GM13976 (cell line): ENCODE data around the gene OSBPL5.

Source experiments
- DNase-seq: peaks from one replicate; pipeline ENCODE4 v3.0.0; 2012; ENCODE audit warnings: low spot score
- in situ Hi-C: fragments of 300-500 bp; cut with MboI; formaldehyde crosslinking; loops from one replicate; pipeline ENCODE4 v1.12.0; 2022; ENCODE audit warnings: low sequenced_read_pairs, mixed read lengths, inconsistent platforms; ENCODE audit not compliant: unreplicated experiment
- TF ChIP-seq, protein P1 (sequence below): IDR thresholded peaks from 2 replicates; pipeline ENCODE4 v1.5.1; 2012; ENCODE audit warnings: borderline replicate concordance, mild to moderate bottlenecking; ENCODE audit not compliant: insufficient read depth; ENCODE audit errors: extremely low read depth, missing control alignments, control extremely low read depth

OSBPL5 gene

DNA sequence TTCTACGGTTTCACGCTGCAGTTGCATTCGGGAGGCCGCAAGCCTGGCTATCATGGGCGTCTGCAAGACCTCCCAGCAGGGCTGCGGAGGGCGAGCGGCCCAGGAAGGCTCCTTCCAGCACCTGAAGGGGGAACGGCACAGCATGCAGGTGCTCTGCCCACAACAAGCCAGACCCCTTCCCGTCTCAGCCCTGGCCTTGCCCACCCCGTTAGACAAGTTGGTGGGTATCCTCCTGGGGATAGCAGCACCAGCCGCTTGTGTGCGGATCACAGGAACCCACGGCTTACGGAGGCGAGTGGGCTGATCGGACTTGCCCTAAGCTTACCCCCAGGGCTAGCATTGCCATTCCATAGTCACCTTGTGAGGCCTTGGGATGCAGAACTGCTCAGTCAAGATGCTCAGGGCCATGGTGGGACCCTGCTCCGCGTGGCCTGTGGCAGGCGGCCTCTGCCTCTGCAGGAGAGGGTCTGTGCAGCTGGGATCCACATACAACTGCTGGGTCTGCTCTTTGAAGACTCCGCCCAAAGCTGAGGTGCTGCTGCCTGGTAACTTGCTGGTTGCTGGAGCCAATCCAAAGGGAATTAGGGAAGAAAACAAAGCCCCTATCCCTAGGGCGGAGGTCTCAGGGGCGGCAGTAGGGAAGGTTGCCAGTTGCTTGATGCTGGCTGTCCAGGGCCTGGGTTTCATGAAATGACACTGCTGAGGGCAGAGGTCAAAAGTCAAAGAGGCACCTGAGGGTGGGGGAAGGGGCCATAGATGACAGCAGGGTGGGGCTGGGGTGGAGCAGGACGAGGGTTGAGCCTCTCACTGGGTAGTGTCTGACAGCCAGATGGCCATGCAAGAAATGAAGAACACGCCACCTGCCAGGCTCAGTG lies 1.4 kb upstream of the OSBPL5 start:
- TF ChIP-seq, protein P1, sequence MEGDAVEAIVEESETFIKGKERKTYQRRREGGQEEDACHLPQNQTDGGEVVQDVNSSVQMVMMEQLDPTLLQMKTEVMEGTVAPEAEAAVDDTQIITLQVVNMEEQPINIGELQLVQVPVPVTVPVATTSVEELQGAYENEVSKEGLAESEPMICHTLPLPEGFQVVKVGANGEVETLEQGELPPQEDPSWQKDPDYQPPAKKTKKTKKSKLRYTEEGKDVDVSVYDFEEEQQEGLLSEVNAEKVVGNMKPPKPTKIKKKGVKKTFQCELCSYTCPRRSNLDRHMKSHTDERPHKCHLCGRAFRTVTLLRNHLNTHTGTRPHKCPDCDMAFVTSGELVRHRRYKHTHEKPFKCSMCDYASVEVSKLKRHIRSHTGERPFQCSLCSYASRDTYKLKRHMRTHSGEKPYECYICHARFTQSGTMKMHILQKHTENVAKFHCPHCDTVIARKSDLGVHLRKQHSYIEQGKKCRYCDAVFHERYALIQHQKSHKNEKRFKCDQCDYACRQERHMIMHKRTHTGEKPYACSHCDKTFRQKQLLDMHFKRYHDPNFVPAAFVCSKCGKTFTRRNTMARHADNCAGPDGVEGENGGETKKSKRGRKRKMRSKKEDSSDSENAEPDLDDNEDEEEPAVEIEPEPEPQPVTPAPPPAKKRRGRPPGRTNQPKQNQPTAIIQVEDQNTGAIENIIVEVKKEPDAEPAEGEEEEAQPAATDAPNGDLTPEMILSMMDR = no peak
- no peak for DNase-seq
- in situ Hi-C loops = no loop called here

DNA sequence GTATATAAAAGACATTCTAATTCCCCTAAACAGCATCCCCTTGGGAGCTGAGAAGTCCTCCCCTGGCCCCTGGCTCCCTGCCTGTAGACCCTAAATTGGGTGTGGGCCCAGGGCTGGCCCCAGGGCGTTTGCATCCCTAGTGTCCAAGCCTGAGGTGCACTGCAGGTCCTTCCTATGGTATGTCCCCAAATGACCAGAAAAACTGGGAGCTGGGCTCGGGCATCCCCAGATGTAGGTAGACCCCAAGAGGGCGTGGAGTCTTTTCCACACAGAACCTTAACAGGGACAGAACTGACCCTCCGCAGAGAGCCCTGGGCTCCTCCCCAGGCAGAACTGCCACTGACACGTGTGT lies 782 bp upstream of the OSBPL5 start:
- DNase-seq = no peak
- TF ChIP-seq, protein P1 = no peak
- in situ Hi-C loops = no loop called here

DNA sequence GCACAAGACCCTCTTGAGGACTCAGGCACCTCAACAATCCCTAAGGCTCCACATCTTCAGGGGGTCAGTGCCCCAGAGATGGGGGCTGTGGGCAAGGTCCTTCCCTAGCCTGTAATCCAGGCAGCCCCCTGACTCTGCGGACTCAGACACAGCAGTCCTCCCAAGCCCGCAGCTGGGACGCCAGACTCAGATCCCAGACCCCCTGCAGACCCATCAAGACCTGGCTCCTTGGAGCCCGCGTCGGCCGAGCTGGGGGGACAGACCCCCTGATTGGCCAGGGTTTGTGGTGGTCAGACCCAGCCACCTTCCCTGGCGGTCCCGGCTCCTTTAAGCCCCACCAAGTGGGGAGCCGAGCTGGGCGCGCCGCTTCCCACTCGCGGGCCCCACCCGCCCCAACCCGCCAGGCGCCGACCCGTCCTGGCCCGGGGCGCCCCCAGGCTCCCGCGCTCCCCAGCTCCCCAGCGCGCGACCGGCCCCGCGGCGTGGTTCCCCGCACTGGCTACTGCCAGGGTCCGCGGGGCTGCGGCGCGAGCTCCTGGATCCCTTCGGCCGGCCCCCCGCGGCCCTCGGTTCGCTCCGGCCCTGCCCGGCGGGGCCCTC lies 458 bp downstream of the OSBPL5 start:
- TF ChIP-seq, protein P1 = no peak
- DNase-seq = no peak
- in situ Hi-C loops = no loop called here

DNA sequence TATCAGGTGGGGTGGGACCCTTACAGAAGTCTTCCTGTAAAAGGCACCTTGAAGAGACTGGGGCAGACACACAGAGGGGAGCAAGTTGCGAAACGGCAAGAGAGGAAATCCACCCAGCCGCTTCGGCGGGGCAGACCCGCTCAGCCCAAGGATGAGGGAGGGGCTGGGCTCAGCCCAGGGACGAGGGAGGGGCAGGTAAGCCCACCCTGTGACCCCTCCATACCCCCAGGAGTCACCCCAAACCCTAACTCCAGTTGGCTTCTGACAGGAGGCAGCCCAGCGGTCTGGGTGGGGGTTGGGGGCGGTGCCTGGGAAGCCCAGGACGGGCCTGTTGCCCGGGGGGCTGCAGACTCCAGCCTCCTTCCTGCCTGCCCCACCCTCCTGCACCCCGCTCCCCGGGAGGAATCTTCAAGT lies 965 bp downstream of the OSBPL5 start:
- no peak for DNase-seq
- in situ Hi-C loops = no loop called here
- TF ChIP-seq, protein P1 = no peak

DNA sequence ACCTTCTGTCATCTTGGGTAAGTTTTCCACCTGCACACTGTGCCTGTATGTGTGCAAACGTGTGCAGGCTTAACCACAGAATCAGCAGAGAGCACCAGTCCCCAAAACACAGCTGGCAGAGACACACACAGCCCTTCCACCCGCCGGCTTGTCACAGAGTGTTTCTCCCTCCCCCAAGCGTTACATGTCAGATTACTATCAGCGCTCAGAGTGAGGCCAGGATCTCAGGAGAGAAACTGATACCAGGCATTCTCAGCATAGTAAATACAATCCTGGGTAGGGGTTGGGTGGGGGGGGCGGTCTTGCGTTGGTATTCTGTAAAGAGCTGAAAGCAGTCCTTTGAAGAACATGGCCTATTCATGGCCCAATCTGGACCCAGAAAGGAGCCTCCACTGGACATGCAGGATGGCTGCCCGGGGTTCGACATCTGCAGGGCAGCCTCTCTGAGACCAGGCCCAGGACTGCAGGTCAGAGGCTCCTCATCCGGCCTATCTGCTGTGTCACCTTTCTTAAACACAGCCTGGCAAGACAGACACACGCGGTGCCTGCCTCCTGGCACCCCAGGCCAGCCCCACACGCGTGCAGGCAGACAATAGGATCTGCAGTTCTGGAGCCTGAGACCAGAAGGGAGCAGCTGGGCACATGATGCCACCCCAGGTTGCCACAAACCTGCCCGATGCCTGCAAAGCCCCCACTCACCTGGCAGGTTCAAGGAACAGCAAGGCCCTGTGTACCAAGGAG lies 1.7 kb downstream of the OSBPL5 start:
- TF ChIP-seq, protein P1 = no peak
- in situ Hi-C loops = no loop called here
- no peak for DNase-seq

DNA sequence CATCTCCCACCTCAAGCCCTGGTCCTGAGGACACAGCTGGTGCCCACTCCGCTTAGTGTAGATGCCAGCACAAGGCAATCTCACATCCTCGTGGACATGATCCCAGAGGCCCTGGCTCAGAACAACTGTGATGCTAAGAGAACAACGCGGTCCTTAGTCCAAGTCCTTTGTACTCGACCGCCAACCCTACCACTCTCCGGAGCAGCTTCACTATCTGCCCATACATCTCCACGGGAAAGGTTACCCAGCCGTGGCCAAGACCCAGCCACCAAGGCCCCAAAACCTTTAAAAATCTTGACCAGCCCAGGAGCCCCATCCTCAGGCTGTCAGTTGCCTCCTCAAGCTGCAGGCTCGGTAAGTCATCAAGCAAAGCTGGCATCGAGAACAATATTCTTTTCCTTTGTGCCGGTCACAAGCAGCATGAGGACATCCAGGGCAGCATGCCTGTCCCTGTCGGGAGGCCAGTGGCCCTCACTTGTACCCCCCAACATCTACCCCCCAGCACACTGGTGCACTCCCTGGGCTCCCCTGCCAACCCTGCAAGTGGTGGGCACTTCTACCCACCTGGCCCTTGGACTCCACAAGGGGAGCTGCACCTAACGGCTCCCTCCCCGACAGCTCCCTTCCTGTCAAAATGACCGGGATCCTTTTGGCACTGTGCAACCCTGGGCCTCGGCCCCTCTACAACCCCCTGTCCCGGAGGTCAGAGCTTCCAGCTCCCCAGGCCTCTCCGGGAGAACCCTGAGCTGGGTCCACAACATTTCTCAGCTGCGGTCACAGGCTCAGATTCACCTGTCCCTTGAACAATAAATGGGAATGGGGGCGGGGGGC lies 2.5 kb downstream of the OSBPL5 start:
- no peak for DNase-seq
- TF ChIP-seq, protein P1 = no peak
- in situ Hi-C loops = no loop called here
